Nephron (organoid): ENCODE measurements around the gene EPHA2.
A peak's percentile ranks its signal among the peaks of the same experiment; 100 is the strongest.

Source experiments
- H3K27ac Mint-ChIP-seq, 3 experiments: 2 replicates each; pipeline ENCODE4 v1.8.0; 2020; ENCODE audit warnings: mixed read lengths in 3 of 3, mild to moderate bottlenecking in 2 of 3, moderate library complexity in 1 of 3
- H3K27me3 Mint-ChIP-seq: 2 replicates; pipeline ENCODE4 v1.8.0; 2021; ENCODE audit warnings: low read depth, mild to moderate bottlenecking, moderate library complexity, mixed read lengths
- H3K36me3 Mint-ChIP-seq: 2 replicates; pipeline ENCODE4 v1.8.0; 2020; ENCODE audit warnings: low read depth, mixed read lengths
- H3K4me1 Mint-ChIP-seq: 2 replicates; pipeline ENCODE4 v1.8.0; 2020; ENCODE audit warnings: mixed read lengths
- H3K4me3 Mint-ChIP-seq, 3 experiments: 2 replicates each; pipeline ENCODE4 v1.8.0; 2020; ENCODE audit warnings: mild to moderate bottlenecking in 3 of 3, mixed read lengths in 3 of 3, moderate library complexity in 2 of 3
- H3K9me3 Mint-ChIP-seq: 2 replicates; pipeline ENCODE4 v1.8.0; 2020; ENCODE audit warnings: mixed read lengths
- CTCF ChIP-seq, 3 experiments: fragments of 200-600 bp; sonication (generic); IDR thresholded peaks; one replicate each; pipeline ENCODE4 v1.5.0; 2021; ENCODE audit warnings: antibody characterized with exemption in 3 of 3; ENCODE audit not compliant: unreplicated experiment in 3 of 3

Gene EPHA2

DNA sequence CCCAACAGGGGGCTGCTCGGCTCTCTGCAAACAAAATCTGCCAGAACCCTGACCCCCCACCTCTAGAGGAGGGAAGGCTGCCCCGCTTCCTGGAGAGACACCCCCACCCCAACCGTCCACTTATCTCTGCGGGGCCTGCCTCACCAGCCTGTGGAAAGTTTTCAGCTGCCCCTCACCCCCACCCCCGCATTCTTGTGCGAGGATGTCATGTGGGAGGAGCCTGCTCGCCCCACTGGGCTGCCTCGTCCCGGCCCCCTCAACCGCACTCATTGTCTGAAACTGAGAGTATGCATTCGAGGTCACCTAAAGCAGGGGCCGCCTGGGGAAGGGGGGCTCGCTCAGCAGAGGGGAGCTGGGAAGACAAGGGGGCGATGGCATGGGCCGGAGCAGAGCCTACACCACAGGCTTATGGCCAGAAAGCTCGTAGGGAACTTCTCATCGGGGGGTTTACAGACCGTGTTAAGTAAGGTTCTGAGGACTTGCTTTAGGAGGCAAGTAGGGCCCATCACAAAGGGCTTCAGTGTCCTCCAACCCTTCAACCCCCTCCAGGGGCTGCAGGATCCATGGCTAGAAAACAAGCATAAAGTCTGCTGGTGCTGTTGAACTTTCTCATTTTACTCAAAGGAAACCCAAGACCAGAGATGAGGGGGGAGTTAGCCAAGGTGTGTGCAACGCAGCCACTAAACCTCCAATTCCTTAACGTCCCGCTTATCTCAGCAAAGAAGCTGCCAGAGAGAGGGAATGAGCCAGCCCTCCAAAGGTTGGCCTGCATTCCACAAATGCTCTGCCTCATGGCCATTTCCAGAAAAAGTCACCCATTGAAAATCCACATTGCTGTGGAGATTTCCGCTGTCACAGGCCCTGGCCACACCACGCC is 9.4 kb downstream of the EPHA2 start:
- Mint-ChIP-seq H3K36me3 (peaks cover 21% of the 10 kb centered on the region), H3K4me1 (peaks cover 43% of the 10 kb centered on the region), H3K9me3 (no peaks in the 10 kb centered on the region), H3K27me3 (no peaks in the 10 kb centered on the region), H3K27ac (peak overlapping the region; percentile 97 to 99 (median 98)), H3K4me3 (peak overlapping the region; percentile 64 to 77 (median 66))
- TF ChIP-seq CTCF (IDR thresholded peaks at IDR 0.05; ENCODE audit: unreplicated experiment in 3 of 3), result peak in 1 of 3 experiments; percentile 5

- TF ChIP-seq CTCF (IDR thresholded peaks at IDR 0.05; ENCODE audit: unreplicated experiment in 3 of 3), result peak in 1 of 3 experiments; percentile 19
- Mint-ChIP-seq H3K4me3 (peak overlapping the region; percentile 64 to 77 (median 66)), H3K4me1 (peaks cover 43% of the 10 kb centered on the region), H3K36me3 (peaks cover 21% of the 10 kb centered on the region), H3K27ac (peak overlapping the region; percentile 97 to 99 (median 98)), H3K9me3 (no peaks in the 10 kb centered on the region), H3K27me3 (no peaks in the 10 kb centered on the region)
Measured at GRCh38 chr1:16145662-16146278, 10.1 kb downstream of the EPHA2 start.

- H3K27me3 Mint-ChIP-seq, result no peaks in the 10 kb centered on the region
- peak overlapping the region in 2 of 3 experiments; percentile 64 to 66 for H3K4me3 Mint-ChIP-seq
- H3K27ac Mint-ChIP-seq, result peak overlapping the region; percentile 97 to 99 (median 98)
- H3K4me1 Mint-ChIP-seq, result peaks cover 45% of the 10 kb centered on the region
- TF ChIP-seq CTCF (IDR thresholded peaks at IDR 0.05; ENCODE audit: unreplicated experiment in 3 of 3), result no peak
- no peaks in the 10 kb centered on the region for H3K9me3 Mint-ChIP-seq
- peaks cover 21% of the 10 kb centered on the region for H3K36me3 Mint-ChIP-seq
Measured at GRCh38 chr1:16145030-16145661, 10.7 kb downstream of the EPHA2 start.

- peak overlapping the region; percentile 67 to 92 (median 78) for H3K27ac Mint-ChIP-seq
- no peaks in the 10 kb centered on the region for H3K9me3 Mint-ChIP-seq
- H3K4me1 Mint-ChIP-seq, result peaks cover 48% of the 10 kb centered on the region
- no peak for TF ChIP-seq CTCF (IDR thresholded peaks at IDR 0.05; ENCODE audit: unreplicated experiment in 3 of 3)
- peaks cover 21% of the 10 kb centered on the region for H3K36me3 Mint-ChIP-seq
- H3K4me3 Mint-ChIP-seq, result peak overlapping the region in 1 of 3 experiments; percentile 8
- H3K27me3 Mint-ChIP-seq, result no peaks in the 10 kb centered on the region
Measured at GRCh38 chr1:16144325-16145029, 11.4 kb downstream of the EPHA2 start.

DNA sequence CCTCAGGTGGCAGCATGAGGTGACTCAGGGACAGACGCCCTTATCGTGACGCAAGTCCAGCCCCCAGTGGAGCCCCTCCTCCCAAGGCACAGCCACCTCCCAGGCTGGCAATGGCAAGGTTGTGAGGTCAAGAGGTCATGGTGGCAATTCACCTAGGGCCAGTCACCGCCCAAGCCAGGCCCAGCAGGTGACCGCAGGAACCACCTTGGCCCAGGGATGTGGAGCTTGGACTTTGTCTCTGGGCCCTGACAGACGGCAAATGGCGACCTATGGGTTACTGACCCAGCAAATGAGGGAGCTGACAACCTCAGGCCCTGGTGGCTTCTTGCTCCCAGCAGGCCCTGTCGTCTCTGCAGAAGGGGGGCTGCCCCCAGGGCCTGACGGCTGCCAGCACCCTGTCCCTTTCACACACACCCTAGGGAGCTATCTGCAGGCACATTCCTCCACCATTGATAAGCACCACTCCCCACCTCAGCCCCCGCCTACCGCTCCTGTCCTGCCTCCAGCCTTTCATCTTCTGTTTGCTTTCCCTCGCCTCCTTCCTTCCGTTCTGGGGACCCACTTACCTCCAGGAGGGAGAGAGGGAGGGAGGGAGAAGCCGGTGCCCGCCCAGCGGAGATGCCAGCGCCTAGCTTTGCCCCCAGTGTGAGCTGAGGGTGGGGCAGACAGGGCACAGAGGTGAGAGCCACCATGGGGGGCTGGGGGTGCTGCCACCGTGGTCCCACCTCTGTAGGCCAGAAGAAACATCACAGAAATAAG is 12.1 kb downstream of the EPHA2 start:
- H3K9me3 Mint-ChIP-seq, result no peaks in the 10 kb centered on the region
- peaks cover 19% of the 10 kb centered on the region for H3K36me3 Mint-ChIP-seq
- H3K4me1 Mint-ChIP-seq, result peaks cover 52% of the 10 kb centered on the region
- no peak overlapping the region for H3K4me3 Mint-ChIP-seq
- no peaks in the 10 kb centered on the region for H3K27me3 Mint-ChIP-seq
- TF ChIP-seq CTCF (IDR thresholded peaks at IDR 0.05; ENCODE audit: unreplicated experiment in 3 of 3), result no peak
- peak overlapping the region in 1 of 3 experiments; percentile 78 for H3K27ac Mint-ChIP-seq
